Measurements from ENCODE around the gene PTPRG.

- no peak for TF ChIP-seq EZH2phosphoT487 (IDR thresholded peaks at IDR 0.05; ENCODE audit: low read depth, severe bottlenecking, unreplicated experiment)
- no peak for TF ChIP-seq EZH2 (IDR thresholded peaks at IDR 0.05; ENCODE audit: borderline replicate concordance)
These were observed 112.3 kb downstream of the PTPRG start for GRCh38 chr3:61673651-61674050.
